GM19328 (cell line): ENCODE results near the gene EML6.

Experiments used
- ATAC-seq: cut with Tn5 transposase; IDR thresholded peaks from one replicate; pipeline ENCODE4 v1.9.1; 2021; ENCODE audit warnings: mild to moderate bottlenecking, moderate library complexity; ENCODE audit not compliant: unreplicated experiment

EML6 gene

DNA sequence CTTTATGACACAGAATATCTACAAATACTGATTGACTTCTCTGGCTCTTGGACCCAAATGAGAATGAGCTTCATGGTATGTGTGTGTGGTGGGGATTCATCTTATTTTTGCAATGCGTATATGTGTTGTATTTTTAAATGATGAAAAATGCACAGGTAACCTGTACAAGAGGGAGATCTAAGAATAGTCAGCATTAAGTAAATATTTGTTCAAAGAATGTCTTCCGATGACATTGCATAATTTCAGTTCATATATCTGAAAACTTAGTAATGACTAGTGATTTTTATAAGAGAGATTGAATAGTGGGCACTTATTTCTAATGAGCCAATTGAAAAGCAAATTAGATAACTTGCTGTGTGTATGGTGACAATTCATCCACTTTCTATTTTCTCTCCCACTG lies 66.4 kb downstream of the EML6 start:
- ATAC-seq: no peak

DNA sequence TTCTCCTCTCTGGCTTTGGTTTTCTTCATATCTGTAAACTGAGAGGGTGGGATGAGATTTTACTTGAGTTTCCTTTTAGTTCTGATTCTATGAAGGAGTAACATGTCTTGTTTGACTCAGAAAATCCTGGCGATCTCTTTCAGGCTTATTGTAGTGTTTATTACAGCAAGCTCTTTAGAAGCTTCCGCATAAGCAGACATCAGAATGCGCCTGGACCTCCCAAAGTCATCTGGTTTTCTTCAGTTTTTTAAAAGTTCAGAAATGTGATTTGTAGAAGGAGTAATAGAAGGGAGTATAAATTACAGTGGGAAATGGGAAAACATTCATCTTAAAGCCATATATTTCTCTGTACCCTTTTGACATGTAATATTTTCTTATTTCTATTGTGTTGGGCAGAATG lies 68.4 kb downstream of the EML6 start:
- no peak for ATAC-seq

DNA sequence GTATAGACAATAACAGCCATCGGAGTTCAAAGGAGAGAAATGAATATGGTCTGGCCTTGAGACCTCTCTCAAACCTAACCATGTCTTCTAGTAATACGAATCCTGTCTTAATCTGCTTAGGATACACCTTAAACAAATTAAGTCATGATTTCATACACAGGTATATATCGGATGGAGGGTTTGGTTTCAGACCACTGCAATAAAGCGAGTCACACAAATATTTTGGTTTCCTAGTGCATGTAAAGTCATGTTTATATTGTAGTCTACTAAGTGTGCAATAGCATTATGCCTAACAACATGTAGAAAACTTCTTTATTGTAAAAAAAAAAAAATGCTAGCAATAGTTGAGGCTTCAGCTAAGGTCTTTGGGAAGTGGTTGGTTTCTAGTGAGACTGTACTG lies 73.8 kb downstream of the EML6 start:
- ATAC-seq: no peak

DNA sequence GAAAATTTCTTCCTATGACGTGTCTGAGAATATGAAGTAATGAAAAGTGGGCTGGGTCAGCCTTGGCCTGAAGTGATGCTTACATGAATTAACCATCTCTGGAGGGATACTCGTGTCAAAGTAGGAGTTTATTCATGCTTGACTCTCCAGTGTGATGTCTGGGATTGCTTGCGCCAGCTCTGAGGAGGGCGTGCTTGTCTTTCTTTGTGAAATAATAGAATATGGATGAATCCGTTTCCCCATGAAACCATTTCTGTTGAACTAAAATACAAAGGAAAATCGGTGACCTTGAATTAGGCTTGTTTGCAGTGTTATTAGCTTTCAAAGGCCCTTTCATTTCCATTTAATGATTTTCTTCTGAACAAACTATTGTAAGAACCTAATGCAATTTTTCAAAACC lies 77.9 kb downstream of the EML6 start:
- no peak for ATAC-seq

DNA sequence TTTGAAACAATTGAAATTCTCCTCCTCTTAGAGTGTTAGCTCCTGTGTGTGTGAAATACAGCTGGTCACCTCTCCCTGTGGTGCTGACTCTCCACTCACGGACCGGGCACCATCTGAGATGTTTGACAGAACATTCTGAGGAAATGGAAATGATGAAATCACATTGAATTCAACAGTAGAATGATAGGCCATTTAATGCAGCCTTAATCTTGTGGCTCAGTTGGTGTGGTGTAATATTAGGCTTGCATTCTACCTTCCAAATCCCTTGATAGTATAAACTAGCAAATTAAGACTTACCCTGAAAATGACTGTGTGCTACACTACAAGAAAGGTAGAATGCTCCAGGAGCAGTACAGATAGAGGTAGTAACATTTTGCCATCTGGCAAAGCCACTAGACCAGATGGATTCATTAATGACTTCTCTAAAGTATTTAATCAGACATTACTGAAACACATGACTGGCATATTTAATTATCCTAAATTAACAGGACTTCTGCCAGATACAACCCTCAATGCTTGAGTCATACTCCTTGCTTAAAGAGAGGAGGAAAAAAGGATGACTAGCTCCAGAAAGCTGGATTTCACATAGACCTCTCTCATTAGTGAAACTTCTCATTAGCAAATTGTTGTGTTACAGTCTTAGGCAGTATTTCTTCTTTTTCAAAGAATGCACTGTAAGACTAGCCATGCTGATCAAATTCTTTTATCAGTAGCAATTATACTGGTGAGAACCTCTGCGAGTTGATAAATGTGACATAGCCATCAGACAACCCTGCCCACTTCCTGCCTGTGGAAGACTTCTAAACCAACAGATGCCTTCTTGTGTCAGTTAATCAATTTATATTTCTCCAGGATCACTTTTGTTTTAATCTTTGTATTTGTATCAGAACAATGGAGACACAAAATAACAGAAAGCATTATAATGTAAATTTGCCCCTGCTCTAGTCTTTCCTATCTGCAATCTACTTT lies 80.6 kb downstream of the EML6 start:
- no peak for ATAC-seq

DNA sequence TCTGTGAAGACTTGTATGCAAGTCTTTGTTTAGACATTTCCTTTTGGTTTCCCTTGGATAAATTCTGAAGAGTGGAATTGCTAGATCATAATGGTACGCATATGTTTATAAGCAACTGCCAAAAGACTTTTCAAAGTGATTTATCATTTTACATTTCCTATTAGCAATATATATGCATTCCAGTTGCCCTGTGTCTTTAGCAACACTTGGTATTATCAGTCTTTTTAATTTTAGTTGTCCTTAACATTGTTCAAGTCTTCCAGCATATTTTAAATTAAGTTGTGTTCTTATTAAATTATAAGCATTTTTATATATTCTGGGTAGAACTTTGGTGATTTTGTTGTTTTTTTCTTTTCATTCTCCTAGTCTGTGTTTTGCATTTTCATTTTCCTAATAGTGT lies 81.8 kb downstream of the EML6 start:
- ATAC-seq: no peak

DNA sequence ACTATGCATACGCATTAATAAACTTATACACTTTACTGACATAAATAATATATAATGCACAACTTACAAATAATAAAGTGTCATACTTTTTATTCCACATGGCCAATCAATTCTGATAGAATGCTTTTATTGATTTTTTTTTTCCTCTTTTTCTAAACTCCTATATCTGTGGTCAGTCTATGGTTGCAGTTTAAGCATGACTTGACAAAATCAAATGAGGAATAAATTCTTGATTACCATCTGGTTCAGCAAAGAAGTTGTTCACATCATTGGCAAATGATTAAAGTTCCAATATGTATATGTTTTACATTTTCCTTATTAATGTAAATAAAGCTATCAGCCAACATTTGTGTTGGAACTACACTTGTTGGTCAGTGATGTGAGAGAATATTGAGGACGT lies 83.5 kb downstream of the EML6 start:
- no peak for ATAC-seq

DNA sequence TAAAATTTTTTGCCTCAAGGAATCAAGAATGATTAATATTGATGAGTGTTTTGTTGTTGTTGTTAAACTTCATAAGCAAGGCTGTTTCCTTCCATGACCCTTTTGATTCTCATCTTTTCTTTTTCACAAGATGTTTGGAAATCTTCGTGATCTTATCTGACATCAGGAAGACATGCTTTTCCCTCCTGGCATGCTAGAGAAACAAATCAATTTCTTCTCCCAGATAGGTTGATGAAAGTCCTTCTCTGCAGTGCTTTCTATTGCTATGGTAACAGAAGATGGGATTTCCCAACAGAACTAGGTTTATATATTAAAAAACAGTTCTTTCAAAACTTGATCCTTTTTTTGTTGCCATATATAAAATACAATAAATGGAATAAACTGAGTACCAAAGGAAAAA lies 85.2 kb downstream of the EML6 start:
- ATAC-seq: no peak

DNA sequence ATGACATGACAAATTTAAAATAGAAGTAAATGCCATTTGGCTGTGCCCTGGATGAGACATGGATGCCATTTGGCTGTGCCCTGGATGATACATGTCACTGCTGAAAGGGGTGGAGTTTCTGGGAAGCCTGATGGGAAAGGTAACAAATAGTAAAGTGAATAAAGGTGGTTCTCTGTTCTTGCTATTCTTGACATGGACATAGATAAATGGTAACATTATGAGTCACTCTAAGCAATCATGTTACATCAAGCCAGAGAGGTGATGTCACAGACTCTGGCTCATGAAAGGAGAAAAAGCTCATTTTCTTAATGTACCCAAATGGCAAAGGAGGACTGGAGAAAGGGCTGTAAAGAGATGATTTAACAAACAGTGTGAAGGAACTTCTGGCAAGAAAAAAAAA lies 86.4 kb downstream of the EML6 start:
- no peak for ATAC-seq

DNA sequence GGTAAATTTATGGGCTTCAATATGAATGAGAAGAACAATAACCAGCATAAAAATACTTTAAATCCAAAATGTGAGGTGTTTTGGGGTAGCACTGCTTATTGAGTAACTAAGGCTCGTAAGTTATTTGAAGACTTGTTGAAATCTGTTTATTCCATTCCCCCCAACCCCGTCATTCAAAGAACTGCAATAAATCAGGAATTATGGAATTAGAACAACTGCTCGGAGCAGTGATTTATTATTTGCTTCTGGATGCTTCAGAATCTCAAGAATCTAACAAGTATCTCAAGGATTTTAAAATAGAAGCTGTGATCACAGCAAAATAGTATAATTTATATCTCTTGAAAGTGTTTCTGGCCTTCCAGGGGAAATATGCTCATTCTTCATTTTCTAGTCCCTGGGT lies 86.8 kb downstream of the EML6 start:
- ATAC-seq: no peak

DNA sequence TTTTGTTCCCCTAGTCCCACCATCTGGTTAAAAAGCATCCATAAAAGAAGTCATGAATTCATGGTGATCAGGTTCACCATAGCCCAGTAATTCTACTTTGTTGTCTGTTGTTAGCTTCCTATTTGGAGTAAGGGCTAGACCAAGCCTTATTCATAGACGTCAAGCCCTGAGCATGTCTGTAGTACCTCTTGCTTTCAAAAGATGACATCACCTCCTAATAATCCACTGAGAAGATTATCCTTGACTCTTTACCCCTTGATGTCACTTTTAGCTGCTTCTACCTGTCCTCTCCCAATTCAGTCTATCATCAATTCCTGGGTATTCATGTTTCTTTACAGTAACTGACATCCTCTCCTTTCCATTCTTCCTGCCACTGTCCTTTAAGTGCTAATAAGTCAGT lies 90.1 kb downstream of the EML6 start:
- no peak for ATAC-seq

DNA sequence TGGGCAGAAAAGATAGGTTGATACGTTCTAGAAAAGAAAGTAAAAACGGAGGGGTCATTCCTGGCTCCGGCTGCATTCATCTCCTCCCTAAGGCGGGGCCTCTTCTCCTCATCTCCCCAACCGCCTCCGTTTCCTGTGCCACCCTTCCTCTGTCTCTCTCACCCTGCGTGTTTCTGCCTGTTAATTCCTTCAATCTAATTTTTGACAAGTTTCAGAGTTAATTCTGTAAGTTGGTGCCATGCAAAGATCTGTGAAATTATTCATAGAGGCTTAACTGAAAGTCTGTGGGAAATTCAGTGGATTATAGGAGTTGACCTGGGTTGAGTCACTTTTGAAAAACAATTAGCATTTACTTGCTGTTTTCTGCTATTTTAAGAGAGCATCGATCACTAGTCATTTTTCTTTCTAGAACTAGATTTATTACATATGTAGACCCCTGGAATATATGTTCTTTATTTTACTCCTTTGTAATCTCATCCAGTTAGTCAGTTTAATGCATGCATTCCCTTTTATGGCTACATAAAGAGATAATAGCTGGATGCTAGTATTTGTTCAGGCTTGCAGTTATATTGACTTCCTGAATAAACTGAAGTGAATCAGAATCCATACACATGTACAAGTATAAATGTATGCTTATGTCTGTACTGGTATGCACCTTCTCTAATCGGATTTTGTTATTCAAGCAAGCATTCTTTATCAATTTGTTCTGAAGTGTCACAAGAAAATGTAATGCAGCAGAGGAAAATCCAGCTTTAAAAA lies 91.1 kb downstream of the EML6 start:
- no peak for ATAC-seq

DNA sequence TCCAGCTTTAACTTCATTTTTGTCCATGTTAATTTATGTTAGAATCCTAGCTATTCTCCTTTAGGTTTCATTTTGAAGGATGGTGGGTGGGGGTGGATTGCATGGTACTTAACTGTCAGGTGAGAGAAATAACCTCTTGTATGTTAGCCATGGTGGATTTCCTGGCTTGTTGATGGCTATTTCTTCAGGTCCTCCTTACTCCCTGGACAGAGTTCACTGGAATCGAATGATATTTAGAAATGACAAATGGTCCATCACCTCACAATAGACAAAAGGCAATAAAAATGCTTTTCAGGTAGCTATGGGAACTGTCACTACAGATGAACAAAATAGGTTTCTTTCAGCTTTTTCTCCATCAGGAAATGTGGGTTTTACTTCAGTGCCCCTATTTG lies 91.7 kb downstream of the EML6 start:
- no peak for ATAC-seq

DNA sequence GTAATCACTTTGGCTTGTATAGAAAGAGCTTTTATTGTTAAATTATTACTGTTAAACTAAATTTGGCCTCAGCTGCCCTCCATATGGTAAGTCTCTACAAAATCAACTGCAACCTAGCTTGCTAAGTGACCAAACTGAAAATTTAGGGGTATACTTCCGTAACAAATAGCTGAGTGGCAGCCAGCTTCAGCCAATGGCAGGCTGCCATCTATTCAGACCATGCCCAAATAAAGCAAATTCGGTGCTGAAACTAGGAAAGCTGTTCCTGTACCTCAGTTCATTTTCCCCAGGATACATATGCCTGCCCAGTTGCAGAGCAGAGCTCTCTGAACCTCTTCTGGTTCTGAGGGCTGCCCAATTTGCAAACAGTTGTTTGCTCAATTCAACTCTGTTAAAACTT lies 94.8 kb downstream of the EML6 start:
- no peak for ATAC-seq

DNA sequence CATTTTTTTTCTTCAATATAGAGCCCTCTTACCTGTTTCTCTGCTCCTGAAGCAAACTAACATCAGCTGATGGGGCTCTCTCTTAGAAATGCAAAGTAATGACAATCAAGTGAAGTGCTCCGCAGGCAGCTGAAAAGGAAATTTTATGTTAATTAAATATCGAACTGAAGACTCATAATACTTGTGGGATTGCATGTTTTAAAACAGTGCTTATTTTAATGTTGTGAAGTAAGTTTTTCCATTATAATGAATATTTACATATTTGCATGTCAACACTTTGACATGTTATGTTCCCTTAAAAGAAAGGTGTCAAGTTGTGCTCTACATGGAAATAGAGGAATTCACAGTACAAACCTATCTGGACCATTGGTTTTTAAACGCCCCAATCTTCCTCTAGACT lies 97.1 kb downstream of the EML6 start:
- no peak for ATAC-seq

DNA sequence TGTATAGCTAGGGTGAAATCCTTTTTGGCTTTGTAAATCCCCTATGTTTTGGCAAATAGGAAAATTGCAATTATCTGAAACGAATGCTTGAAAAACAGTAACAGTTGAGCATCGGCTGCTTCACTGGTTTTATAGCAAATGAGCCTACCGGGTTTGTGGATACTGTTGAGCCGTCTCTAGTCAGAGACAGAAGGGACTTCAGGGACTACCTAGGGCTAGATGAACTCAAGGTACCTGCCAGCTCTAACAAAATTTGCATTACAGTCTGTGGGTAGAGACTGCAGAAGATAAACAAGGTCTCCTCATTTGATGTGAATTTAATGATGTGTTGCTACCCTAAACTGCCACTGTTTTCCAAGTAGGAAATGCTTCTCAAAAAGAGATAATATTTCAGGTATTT lies 101.1 kb downstream of the EML6 start:
- no peak for ATAC-seq

DNA sequence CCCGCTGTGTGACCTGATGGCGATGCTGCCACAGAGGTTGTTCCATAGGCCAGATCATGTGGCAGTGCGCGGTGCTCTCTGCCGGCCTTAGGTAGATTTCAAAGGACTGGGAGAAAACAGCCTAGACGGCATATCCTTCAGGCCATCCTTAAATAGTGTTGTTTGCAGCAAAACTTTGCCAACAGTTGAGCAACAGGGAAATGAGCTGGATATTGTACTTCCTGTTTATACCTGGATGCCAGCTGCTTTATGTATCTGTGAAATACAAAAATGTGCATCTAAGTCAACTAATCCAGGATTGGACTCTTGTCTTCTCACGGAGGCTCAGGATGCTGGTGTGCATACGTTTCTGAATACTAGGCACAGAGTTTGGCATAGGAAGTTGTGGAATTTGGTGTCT lies 107.1 kb downstream of the EML6 start:
- ATAC-seq: no peak

DNA sequence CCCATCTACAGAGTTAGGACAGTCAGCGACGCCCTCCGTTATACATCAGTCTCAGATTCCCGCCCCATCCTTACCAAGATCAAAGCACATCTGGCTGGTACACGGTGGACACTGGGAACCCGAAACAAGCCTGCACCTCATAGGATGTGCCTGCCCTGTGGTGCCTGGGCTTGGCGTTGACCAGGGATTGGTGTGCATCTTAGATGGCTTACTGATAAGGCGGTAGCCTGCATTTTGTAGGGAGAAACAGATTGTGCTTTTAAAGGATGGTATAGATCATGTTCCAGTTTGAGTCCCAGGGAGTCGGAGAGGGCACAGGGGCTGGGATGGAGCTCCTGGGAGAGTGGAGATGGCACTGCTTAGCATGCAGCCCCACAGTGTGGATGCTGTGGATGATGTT lies 108.0 kb downstream of the EML6 start:
- no peak for ATAC-seq

DNA sequence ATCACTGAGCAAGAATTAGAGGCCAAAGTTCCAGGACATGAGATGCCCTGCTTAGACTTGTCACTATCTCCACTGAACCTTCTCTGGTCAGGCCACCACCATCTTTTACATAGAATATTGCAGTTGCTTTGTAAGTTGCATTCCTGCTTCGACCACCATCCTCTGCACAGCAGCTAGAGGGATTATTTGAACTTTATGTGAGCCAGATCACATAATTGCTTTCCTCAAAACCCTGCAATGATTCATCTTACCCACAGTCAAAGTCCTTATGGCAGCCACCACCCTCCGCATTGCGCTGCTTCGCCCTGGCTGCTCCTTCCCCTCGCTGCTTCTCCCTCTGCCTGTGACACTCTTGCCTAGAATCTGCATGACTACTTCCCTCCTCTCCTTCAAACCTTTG lies 111.3 kb downstream of the EML6 start:
- ATAC-seq: no peak

DNA sequence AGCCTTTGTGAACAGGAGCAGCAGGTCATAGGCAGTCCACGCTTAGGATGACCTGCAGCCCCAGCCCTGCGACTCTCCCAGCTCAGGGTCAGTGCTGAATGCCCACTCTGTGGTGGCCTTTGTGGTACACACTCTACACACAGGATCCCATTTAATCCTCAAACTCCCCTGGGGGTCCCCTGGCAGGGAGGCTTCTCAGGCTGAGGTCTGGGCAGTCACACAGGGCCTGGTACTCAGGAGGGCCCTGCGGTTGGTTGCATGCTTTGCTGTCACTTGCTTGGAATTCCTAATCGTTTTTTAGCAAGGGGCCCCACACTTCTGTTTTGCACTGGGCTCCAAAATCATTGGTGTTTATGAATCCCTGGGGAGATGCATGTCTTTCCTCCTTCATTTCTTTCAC lies 113.0 kb downstream of the EML6 start:
- no peak for ATAC-seq

DNA sequence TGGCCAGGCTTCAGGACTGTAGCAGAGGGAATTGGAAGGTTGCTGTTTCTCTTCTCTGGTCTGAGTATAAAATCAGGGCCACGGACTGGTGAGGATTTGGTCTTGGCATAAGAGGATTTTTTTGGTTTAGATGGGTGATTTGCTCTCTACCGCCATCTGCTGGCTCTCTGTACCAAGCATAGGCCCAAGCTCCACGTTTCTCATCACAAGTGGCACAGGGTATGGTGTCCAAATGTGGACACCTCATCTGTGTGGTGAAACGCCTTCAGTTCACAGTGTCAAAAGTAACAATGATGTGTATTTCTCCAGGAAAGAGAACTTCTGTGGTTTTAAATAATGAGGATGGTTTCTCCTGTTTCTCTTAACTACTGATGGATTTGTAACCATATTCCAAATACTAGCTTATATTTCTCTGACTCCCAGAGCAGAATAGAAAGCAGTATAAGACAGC lies 115.1 kb downstream of the EML6 start:
- no peak for ATAC-seq
